ENCODE measurements around the gene SDHA. TPM values are rescaled to one million over a fixed set of nuclear protein-coding genes. Genes with fewer than 3 reads are reported as not detected.
"Not testable (repeated sequence)": the region's sequence is repeated elsewhere in the genome, so short reads cannot be mapped to it uniquely, and the experiment has no call there.

Gene SDHA
- total and polyA plus RNA-seq, 10 donors = 58.6 to 135 (median 107) TPM

GRCh38 chr5:257148-257547 lies 39.0 kb downstream of the SDHA start:
- no peaks in the 10 kb centered on the region for H3K27me3 ChIP-seq (replicated peaks in 1 of 7)
- H3K4me3 ChIP-seq = no peak overlapping the region
- H3K4me1 ChIP-seq = peaks cover 0 to 13% (median 5%) of the 10 kb centered on the region in 6 donors
- intact Hi-C loops (cut with DNase I; ENCODE audit: low total_unique reads) = no loop called here
- H3K9me3 ChIP-seq = peaks cover 0 to 6% (median 0%) of the 10 kb centered on the region in 8 donors
- no peak for DNase-seq
- TF ChIP-seq POLR2AphosphoS5 (IDR thresholded peaks at IDR 0.05) = no peak
- TF ChIP-seq POLR2A (IDR thresholded peaks at IDR 0.05) = no peak
- TF ChIP-seq CTCF (IDR thresholded peaks at IDR 0.05 in 8 of 11, conservative IDR thresholded peaks at IDR 0.05 in 3 of 11) = no peak
- WGBS, 5 donors = 83 to 100% (median 92%) methylated on average over 12 to 13 of the region's 13 CpGs
- H3K36me3 ChIP-seq = peaks cover 4 to 77% (median 32%) of the 10 kb centered on the region in 6 donors
- H3K27ac ChIP-seq = no peak overlapping the region

GRCh38 chr5:263275-263974 lies 45.3 kb downstream of the SDHA start:
- H3K27me3 ChIP-seq (replicated peaks in 1 of 7); DNase-seq: not testable (repeated sequence)

GRCh38 chr5:264338-264737 lies 46.2 kb downstream of the SDHA start:
- intact Hi-C loops (cut with DNase I; ENCODE audit: low total_unique reads) = no loop called here
- TF ChIP-seq POLR2A (IDR thresholded peaks at IDR 0.05) = no peak
- TF ChIP-seq POLR2AphosphoS5 (IDR thresholded peaks at IDR 0.05) = peak in 1 of 3 donors; percentile 27
- H3K27me3 ChIP-seq (replicated peaks in 1 of 7) = no peaks in the 10 kb centered on the region
- 62 to 83% (median 81%) methylated on average over 9 to 10 of the region's 10 CpGs for WGBS, 5 donors
- no peak for DNase-seq
- H3K4me1 ChIP-seq = peaks cover 0 to 8% (median 0%) of the 10 kb centered on the region in 6 donors
- H3K9me3 ChIP-seq = no peaks in the 10 kb centered on the region
- H3K4me3 ChIP-seq = no peak overlapping the region
- H3K36me3 ChIP-seq = peaks cover 3 to 53% (median 17%) of the 10 kb centered on the region in 6 donors
- H3K27ac ChIP-seq = peak overlapping the region in 5 of 8 donors; percentile 36 to 65 (median 54)

More at GRCh38 chr5:263275-263974, 45.3 kb downstream of the SDHA start:
- peaks cover 3 to 63% (median 17%) of the 10 kb centered on the region in 6 donors for H3K36me3 ChIP-seq
- peak in 1 of 3 donors; percentile 16 for TF ChIP-seq POLR2AphosphoS5 (IDR thresholded peaks at IDR 0.05)
- H3K4me3 ChIP-seq; H3K9me3 ChIP-seq; H3K4me1 ChIP-seq; intact Hi-C loops (cut with DNase I; ENCODE audit: low total_unique reads): not testable (repeated sequence)
- H3K27ac ChIP-seq = peak overlapping the region in 4 of 8 donors; percentile 52 to 65 (median 56)
- 67 to 72% (median 71%) methylated on average over 9 of the region's 9 CpGs for WGBS, 5 donors

GRCh38 chr5:266311-267026 lies 48.3 kb downstream of the SDHA start:
- H3K27ac ChIP-seq; H3K27me3 ChIP-seq (replicated peaks in 1 of 7); DNase-seq; intact Hi-C loops (cut with DNase I; ENCODE audit: low total_unique reads); H3K4me3 ChIP-seq; H3K9me3 ChIP-seq: not testable (repeated sequence)
- WGBS, 5 donors = 80 to 96% (median 91%) methylated on average over 19 of the region's 19 CpGs
- peaks cover 3 to 49% (median 17%) of the 10 kb centered on the region in 6 donors for H3K36me3 ChIP-seq
- peaks cover 0 to 15% (median 3%) of the 10 kb centered on the region in 6 donors for H3K4me1 ChIP-seq

GRCh38 chr5:267716-268115 lies 49.6 kb downstream of the SDHA start:
- peaks cover 0 to 21% (median 6%) of the 10 kb centered on the region in 6 donors for H3K4me1 ChIP-seq
- peaks cover 3 to 39% (median 14%) of the 10 kb centered on the region in 6 donors for H3K36me3 ChIP-seq
- H3K4me3 ChIP-seq = no peak overlapping the region
- intact Hi-C loops (cut with DNase I; ENCODE audit: low total_unique reads) = no loop called here
- no peak overlapping the region for H3K27ac ChIP-seq
- no peak for TF ChIP-seq POLR2A (IDR thresholded peaks at IDR 0.05)
- TF ChIP-seq POLR2AphosphoS5 (IDR thresholded peaks at IDR 0.05) = no peak
- no peak for TF ChIP-seq CTCF (IDR thresholded peaks at IDR 0.05 in 8 of 11, conservative IDR thresholded peaks at IDR 0.05 in 3 of 11)
- no peaks in the 10 kb centered on the region for H3K9me3 ChIP-seq
- H3K27me3 ChIP-seq (replicated peaks in 1 of 7) = no peaks in the 10 kb centered on the region
- WGBS, 5 donors = 42 to 95% (median 92%) methylated on average over 1 of the region's 1 CpG
- no peak for DNase-seq
